Left hindlimb (tissue), 1 donor: Measurements from ENCODE around the gene CCDC50.

ENCODE experiments used
- DNase-seq: peaks from one replicate; pipeline ENCODE4 v3.0.0-alpha.2; 2018

CCDC50 gene

GRCh38 chr3:191328962-191329653, at the start of gene CCDC50:
CCDC50 (plus strand) TSS chr3:191329394; CDS start chr3:191329675, 281 bp downstream.
- peak; percentile 89 for DNase-seq

- DNase-seq, result no peak
Observed at GRCh38 chr3:191280111-191280510, 49.1 kb upstream of the CCDC50 start.

GRCh38 chr3:191280882-191281281, 48.3 kb upstream of the CCDC50 start:
- no peak for DNase-seq

- no peak for DNase-seq
Observed at GRCh38 chr3:191282251-191283185, 46.7 kb upstream of the CCDC50 start.

- no peak for DNase-seq
Observed at GRCh38 chr3:191283400-191283799, 45.8 kb upstream of the CCDC50 start.

GRCh38 chr3:191290311-191291025, 38.7 kb upstream of the CCDC50 start:
- no peak for DNase-seq

- no peak for DNase-seq
Observed at GRCh38 chr3:191292243-191293015, 36.8 kb upstream of the CCDC50 start.

GRCh38 chr3:191294291-191294690, 34.9 kb upstream of the CCDC50 start:
- DNase-seq, result no peak

GRCh38 chr3:191296041-191296541, 33.1 kb upstream of the CCDC50 start:
- DNase-seq, result no peak

GRCh38 chr3:191298846-191299245, 30.3 kb upstream of the CCDC50 start:
- DNase-seq, result no peak

- no peak for DNase-seq
Observed at GRCh38 chr3:191300422-191300821, 28.8 kb upstream of the CCDC50 start.

- no peak for DNase-seq
Observed at GRCh38 chr3:191301017-191301416, 28.2 kb upstream of the CCDC50 start.

- DNase-seq, result no peak
Observed at GRCh38 chr3:191301782-191302411, 27.3 kb upstream of the CCDC50 start.

GRCh38 chr3:191302451-191302850, 26.7 kb upstream of the CCDC50 start:
- no peak for DNase-seq

GRCh38 chr3:191303596-191303995, 25.6 kb upstream of the CCDC50 start:
- DNase-seq, result no peak

GRCh38 chr3:191306428-191306827, 22.8 kb upstream of the CCDC50 start:
- DNase-seq, result no peak

- DNase-seq, result no peak
Observed at GRCh38 chr3:191307341-191307740, 21.9 kb upstream of the CCDC50 start.

- DNase-seq, result no peak
Observed at GRCh38 chr3:191313296-191313695, 15.9 kb upstream of the CCDC50 start.

GRCh38 chr3:191314109-191314728, 15.0 kb upstream of the CCDC50 start:
- DNase-seq, result no peak

- DNase-seq, result no peak
Observed at GRCh38 chr3:191316876-191317603, 12.2 kb upstream of the CCDC50 start.

GRCh38 chr3:191320316-191320715, 8.9 kb upstream of the CCDC50 start:
- DNase-seq, result no peak
